Suprapubic skin (tissue), 4 donors: ENCODE results near the gene MAML1.

Experiments used
- CTCF ChIP-seq, 2 donors: fragments of 200-600 bp in 1 of 2; fragments of 450-650 bp in 1 of 2; sonication (generic) in 1 of 2; IDR thresholded peaks; one replicate each; pipeline ENCODE4 v1.5.1; 2016 to 2019; ENCODE audit warnings: antibody characterized with exemption in 2 of 2, mild to moderate bottlenecking in 1 of 2, moderate library complexity in 1 of 2
- EP300 ChIP-seq: sonication (generic); formaldehyde crosslinking; IDR thresholded peaks from one replicate; pipeline ENCODE4 v1.6.1; 2017; ENCODE audit warnings: antibody characterized with exemption
- POLR2A ChIP-seq, 2 donors: fragments of 450-650 bp; IDR thresholded peaks; one replicate each; pipeline ENCODE4 v1.6.1; 2017; ENCODE audit warnings: antibody characterized with exemption in 2 of 2, mild to moderate bottlenecking in 2 of 2, moderate library complexity in 2 of 2
- POLR2AphosphoS5 ChIP-seq, 3 donors: sonication (generic); formaldehyde crosslinking; IDR thresholded peaks; one replicate each; pipeline ENCODE4 v1.6.1; 2017; ENCODE audit warnings: antibody characterized with exemption in 3 of 3

- TF ChIP-seq CTCF (IDR thresholded peaks at IDR 0.05): no peak
- no peak for TF ChIP-seq POLR2A (IDR thresholded peaks at IDR 0.05)
- no peak for TF ChIP-seq EP300
- no peak for TF ChIP-seq POLR2AphosphoS5 (IDR thresholded peaks at IDR 0.05)
These were observed 89.4 kb downstream of the MAML1 start for GRCh38 chr5:179822059-179822432.
